Amniotic stem cell (primary cell): ENCODE results near the gene CNKSR1.

Experiments
- DNase-seq: peaks from one replicate; lab custom pipeline; 2025; lab: John Stamatoyannopoulos, UW

Gene CNKSR1

GRCh38 chr1:26184883-26185282 lies 7.6 kb downstream of the CNKSR1 start:
- no peak for DNase-seq

GRCh38 chr1:26187882-26188281 lies 10.6 kb downstream of the CNKSR1 start:
- DNase-seq, result no peak

GRCh38 chr1:26188477-26188876 lies 11.2 kb downstream of the CNKSR1 start:
- no peak for DNase-seq

GRCh38 chr1:26189331-26189730 lies 12.0 kb downstream of the CNKSR1 start:
- DNase-seq, result no peak

GRCh38 chr1:26189751-26190275 lies 12.5 kb downstream of the CNKSR1 start:
- DNase-seq, result no peak

- no peak for DNase-seq
Measured at GRCh38 chr1:26190373-26190987, 13.2 kb downstream of the CNKSR1 start, which contains the start of gene CATSPER4. Gene CATSPER4 (plus strand): TSS chr1:26190602. CDS start chr1:26190628, 26 bp downstream.

GRCh38 chr1:26191739-26192138 lies 14.4 kb downstream of the CNKSR1 start:
- no peak for DNase-seq

- DNase-seq, result no peak
Measured at GRCh38 chr1:26195805-26196204, 18.5 kb downstream of the CNKSR1 start.

- DNase-seq, result no peak
Measured at GRCh38 chr1:26197301-26197700, 20.0 kb downstream of the CNKSR1 start.

GRCh38 chr1:26197813-26198212 lies 20.5 kb downstream of the CNKSR1 start:
- no peak for DNase-seq

- no peak for DNase-seq
Measured at GRCh38 chr1:26200413-26200812, 23.1 kb downstream of the CNKSR1 start.

GRCh38 chr1:26203642-26204318 lies 26.5 kb downstream of the CNKSR1 start:
- no peak for DNase-seq

GRCh38 chr1:26210147-26210870 lies 33.0 kb downstream of the CNKSR1 start:
- no peak for DNase-seq

- DNase-seq, result no peak
Measured at GRCh38 chr1:26212726-26213125, 35.4 kb downstream of the CNKSR1 start.

GRCh38 chr1:26213335-26213905 lies 36.1 kb downstream of the CNKSR1 start:
- no peak for DNase-seq

GRCh38 chr1:26215246-26215645 lies 38.0 kb downstream of the CNKSR1 start:
- DNase-seq, result no peak

- DNase-seq, result no peak
Measured at GRCh38 chr1:26218906-26219494, 41.7 kb downstream of the CNKSR1 start.

GRCh38 chr1:26220199-26220912 lies 43.1 kb downstream of the CNKSR1 start:
- no peak for DNase-seq

GRCh38 chr1:26221094-26221493 lies 43.8 kb downstream of the CNKSR1 start:
- no peak for DNase-seq

GRCh38 chr1:26224606-26225005 lies 47.3 kb downstream of the CNKSR1 start:
- DNase-seq, result no peak

- no peak for DNase-seq
Measured at GRCh38 chr1:26225033-26225831, 47.9 kb downstream of the CNKSR1 start.
